ENCODE results near the gene ABL1.

The ABL1 gene

GRCh38 chr9:130839132-130840111 lies 4.4 kb downstream of the ABL1 start:
- Histone ChIP-seq H3K4me1 (ENCODE audit: control insufficient read depth in 2 of 2, insufficient read depth in 2 of 2, low read length in 2 of 2) (peaks cover 19 to 35% of the 10 kb centered on the region in 2 donors), H3K27me3 (ENCODE audit: control insufficient read depth in 2 of 2, insufficient read depth in 2 of 2, low read length in 2 of 2) (no peaks in the 10 kb centered on the region), H3K9ac (ENCODE audit: low read depth in 1 of 2, low read length in 2 of 2) (no peak overlapping the region), H3K4me3 (ENCODE audit: low read length in 2 of 2) (no peak overlapping the region), H3K27ac (ENCODE audit: low read depth in 2 of 2, low read length in 2 of 2) (peak overlapping the region in 1 of 2 donors; percentile 4), H3K36me3 (ENCODE audit: control insufficient read depth in 2 of 2, insufficient read depth in 2 of 2, low read length in 2 of 2) (no peaks in the 10 kb centered on the region), H3K9me3 (ENCODE audit: control insufficient read depth in 2 of 2, low read length in 2 of 2) (no peaks in the 10 kb centered on the region)

GRCh38 chr9:130842545-130842944 lies 7.5 kb downstream of the ABL1 start:
- no peaks in the 10 kb centered on the region for H3K9me3 ChIP-seq (ENCODE audit: control insufficient read depth in 2 of 2, low read length in 2 of 2)
- H3K4me3 ChIP-seq (ENCODE audit: low read length in 2 of 2): no peak overlapping the region
- no peak overlapping the region for H3K9ac ChIP-seq (ENCODE audit: low read depth in 1 of 2, low read length in 2 of 2)
- H3K4me1 ChIP-seq (ENCODE audit: control insufficient read depth in 2 of 2, insufficient read depth in 2 of 2, low read length in 2 of 2): peaks cover 12 to 27% of the 10 kb centered on the region in 2 donors
- H3K36me3 ChIP-seq (ENCODE audit: control insufficient read depth in 2 of 2, insufficient read depth in 2 of 2, low read length in 2 of 2): no peaks in the 10 kb centered on the region
- no peaks in the 10 kb centered on the region for H3K27me3 ChIP-seq (ENCODE audit: control insufficient read depth in 2 of 2, insufficient read depth in 2 of 2, low read length in 2 of 2)
- H3K27ac ChIP-seq (ENCODE audit: low read depth in 2 of 2, low read length in 2 of 2): no peak overlapping the region

GRCh38 chr9:130843049-130843908 lies 8.2 kb downstream of the ABL1 start:
- Histone ChIP-seq H3K9ac (ENCODE audit: low read depth in 1 of 2, low read length in 2 of 2) (no peak overlapping the region), H3K4me3 (ENCODE audit: low read length in 2 of 2) (no peak overlapping the region), H3K9me3 (ENCODE audit: control insufficient read depth in 2 of 2, low read length in 2 of 2) (no peaks in the 10 kb centered on the region), H3K27ac (ENCODE audit: low read depth in 2 of 2, low read length in 2 of 2) (peak overlapping the region in 1 of 2 donors; percentile 25), H3K27me3 (ENCODE audit: control insufficient read depth in 2 of 2, insufficient read depth in 2 of 2, low read length in 2 of 2) (no peaks in the 10 kb centered on the region), H3K36me3 (ENCODE audit: control insufficient read depth in 2 of 2, insufficient read depth in 2 of 2, low read length in 2 of 2) (no peaks in the 10 kb centered on the region), H3K4me1 (ENCODE audit: control insufficient read depth in 2 of 2, insufficient read depth in 2 of 2, low read length in 2 of 2) (peaks cover 12 to 21% of the 10 kb centered on the region in 2 donors)

GRCh38 chr9:130844044-130844451 lies 9.0 kb downstream of the ABL1 start:
- no peak overlapping the region for H3K27ac ChIP-seq (ENCODE audit: low read depth in 2 of 2, low read length in 2 of 2)

GRCh38 chr9:130845254-130845653 lies 10.2 kb downstream of the ABL1 start:
- H3K27me3 ChIP-seq (ENCODE audit: control insufficient read depth in 2 of 2, insufficient read depth in 2 of 2, low read length in 2 of 2): no peaks in the 10 kb centered on the region
- H3K27ac ChIP-seq (ENCODE audit: low read depth in 2 of 2, low read length in 2 of 2): peak overlapping the region; percentile 25 to 80
- no peaks in the 10 kb centered on the region for H3K9me3 ChIP-seq (ENCODE audit: control insufficient read depth in 2 of 2, low read length in 2 of 2)
- H3K4me1 ChIP-seq (ENCODE audit: control insufficient read depth in 2 of 2, insufficient read depth in 2 of 2, low read length in 2 of 2): peaks cover 7 to 18% of the 10 kb centered on the region in 2 donors
- no peaks in the 10 kb centered on the region for H3K36me3 ChIP-seq (ENCODE audit: control insufficient read depth in 2 of 2, insufficient read depth in 2 of 2, low read length in 2 of 2)
- H3K9ac ChIP-seq (ENCODE audit: low read depth in 1 of 2, low read length in 2 of 2): no peak overlapping the region
- H3K4me3 ChIP-seq (ENCODE audit: low read length in 2 of 2): no peak overlapping the region

More at GRCh38 chr9:130844044-130844451, 9.0 kb downstream of the ABL1 start:
- H3K27me3 ChIP-seq (ENCODE audit: control insufficient read depth in 2 of 2, insufficient read depth in 2 of 2, low read length in 2 of 2): no peaks in the 10 kb centered on the region
- H3K9me3 ChIP-seq (ENCODE audit: control insufficient read depth in 2 of 2, low read length in 2 of 2): no peaks in the 10 kb centered on the region
- H3K36me3 ChIP-seq (ENCODE audit: control insufficient read depth in 2 of 2, insufficient read depth in 2 of 2, low read length in 2 of 2): no peaks in the 10 kb centered on the region
- H3K9ac ChIP-seq (ENCODE audit: low read depth in 1 of 2, low read length in 2 of 2): no peak overlapping the region
- H3K4me1 ChIP-seq (ENCODE audit: control insufficient read depth in 2 of 2, insufficient read depth in 2 of 2, low read length in 2 of 2): peaks cover 12 to 18% of the 10 kb centered on the region in 2 donors
- H3K4me3 ChIP-seq (ENCODE audit: low read length in 2 of 2): no peak overlapping the region

- peaks cover 7 to 18% of the 10 kb centered on the region in 2 donors for H3K4me1 ChIP-seq (ENCODE audit: control insufficient read depth in 2 of 2, insufficient read depth in 2 of 2, low read length in 2 of 2)
- peak overlapping the region in 1 of 2 donors; percentile 34 for H3K9ac ChIP-seq (ENCODE audit: low read depth in 1 of 2, low read length in 2 of 2)
- no peaks in the 10 kb centered on the region for H3K27me3 ChIP-seq (ENCODE audit: control insufficient read depth in 2 of 2, insufficient read depth in 2 of 2, low read length in 2 of 2)
- no peak overlapping the region for H3K4me3 ChIP-seq (ENCODE audit: low read length in 2 of 2)
- H3K27ac ChIP-seq (ENCODE audit: low read depth in 2 of 2, low read length in 2 of 2): peak overlapping the region; percentile 75 to 80
- no peaks in the 10 kb centered on the region for H3K9me3 ChIP-seq (ENCODE audit: control insufficient read depth in 2 of 2, low read length in 2 of 2)
- H3K36me3 ChIP-seq (ENCODE audit: control insufficient read depth in 2 of 2, insufficient read depth in 2 of 2, low read length in 2 of 2): no peaks in the 10 kb centered on the region
Observed at GRCh38 chr9:130845901-130846481, 10.9 kb downstream of the ABL1 start.

- no peak overlapping the region for H3K4me3 ChIP-seq (ENCODE audit: low read length in 2 of 2)
- H3K4me1 ChIP-seq (ENCODE audit: control insufficient read depth in 2 of 2, insufficient read depth in 2 of 2, low read length in 2 of 2): peaks cover 7 to 18% of the 10 kb centered on the region in 2 donors
- no peaks in the 10 kb centered on the region for H3K9me3 ChIP-seq (ENCODE audit: control insufficient read depth in 2 of 2, low read length in 2 of 2)
- peak overlapping the region; percentile 75 to 80 for H3K27ac ChIP-seq (ENCODE audit: low read depth in 2 of 2, low read length in 2 of 2)
- H3K27me3 ChIP-seq (ENCODE audit: control insufficient read depth in 2 of 2, insufficient read depth in 2 of 2, low read length in 2 of 2): no peaks in the 10 kb centered on the region
- no peaks in the 10 kb centered on the region for H3K36me3 ChIP-seq (ENCODE audit: control insufficient read depth in 2 of 2, insufficient read depth in 2 of 2, low read length in 2 of 2)
- H3K9ac ChIP-seq (ENCODE audit: low read depth in 1 of 2, low read length in 2 of 2): peak overlapping the region in 1 of 2 donors; percentile 34
Observed at GRCh38 chr9:130846487-130847305, 11.6 kb downstream of the ABL1 start.

- H3K4me3 ChIP-seq (ENCODE audit: low read length in 2 of 2): no peak overlapping the region
- no peak overlapping the region for H3K9ac ChIP-seq (ENCODE audit: low read depth in 1 of 2, low read length in 2 of 2)
- peaks cover 5 to 11% of the 10 kb centered on the region in 2 donors for H3K4me1 ChIP-seq (ENCODE audit: control insufficient read depth in 2 of 2, insufficient read depth in 2 of 2, low read length in 2 of 2)
- no peaks in the 10 kb centered on the region for H3K9me3 ChIP-seq (ENCODE audit: control insufficient read depth in 2 of 2, low read length in 2 of 2)
- H3K27ac ChIP-seq (ENCODE audit: low read depth in 2 of 2, low read length in 2 of 2): peak overlapping the region; percentile 75 to 80
- H3K36me3 ChIP-seq (ENCODE audit: control insufficient read depth in 2 of 2, insufficient read depth in 2 of 2, low read length in 2 of 2): no peaks in the 10 kb centered on the region
- no peaks in the 10 kb centered on the region for H3K27me3 ChIP-seq (ENCODE audit: control insufficient read depth in 2 of 2, insufficient read depth in 2 of 2, low read length in 2 of 2)
Observed at GRCh38 chr9:130847306-130848217, 12.5 kb downstream of the ABL1 start.

Data from mucosa of rectum (tissue), 2 donors.